Smooth muscle cell (in vitro differentiated cells): ENCODE measurements around the gene EGR4. TPM values are rescaled to one million over a fixed set of nuclear protein-coding genes. Genes with fewer than 3 reads are reported as not detected.

Experiments used
- DNase-seq: peaks from one replicate; lab custom pipeline; 2025; ENCODE audit not compliant: unreplicated experiment; lab: John Stamatoyannopoulos, UW
- H2AFZ ChIP-seq: fragments of 200-600 bp; sonication (generic); 2 replicates; pipeline ENCODE4 v1.6.0; 2016; ENCODE audit warnings: antibody characterized with exemption, low read depth, mild to moderate bottlenecking
- H3F3A ChIP-seq: fragments of 200-600 bp; sonication (generic); 2 replicates; pipeline ENCODE4 v1.6.0; 2017; ENCODE audit warnings: antibody characterized with exemption, low read depth
- H3K27ac ChIP-seq: fragments of 200-600 bp; sonication (generic); 2 replicates; pipeline ENCODE4 v1.5.1; 2016; ENCODE audit warnings: low read depth, mild to moderate bottlenecking
- H3K27me3 ChIP-seq: fragments of 200-600 bp; sonication (generic); 2 replicates; pipeline ENCODE4 v1.6.1; 2016; ENCODE audit warnings: low read depth, mild to moderate bottlenecking
- H3K36me3 ChIP-seq: fragments of 200-600 bp; sonication (generic); 2 replicates; pipeline ENCODE4 v1.5.1; 2016; ENCODE audit warnings: low read depth
- H3K4me1 ChIP-seq: fragments of 200-600 bp; sonication (generic); 2 replicates; pipeline ENCODE4 v1.5.1; 2016; ENCODE audit warnings: low read depth
- H3K4me2 ChIP-seq: fragments of 200-600 bp; sonication (generic); 2 replicates; pipeline ENCODE4 v1.6.0; 2016; ENCODE audit warnings: mild to moderate bottlenecking
- H3K4me3 ChIP-seq: fragments of 200-600 bp; sonication (generic); 2 replicates; pipeline ENCODE4 v1.5.1; 2016; ENCODE audit warnings: mild to moderate bottlenecking
- H3K79me2 ChIP-seq: fragments of 200-600 bp; sonication (generic); 2 replicates; pipeline ENCODE4 v1.6.0; 2016; ENCODE audit warnings: low read depth, mild to moderate bottlenecking
- H3K9ac ChIP-seq: fragments of 200-600 bp; sonication (generic); 2 replicates; pipeline ENCODE4 v1.6.0; 2016; ENCODE audit warnings: low read depth
- H3K9me3 ChIP-seq: fragments of 200-600 bp; sonication (generic); replicated peaks from 2 replicates; pipeline ENCODE4 v1.5.1; 2016; ENCODE audit warnings: low read depth
- H4K20me1 ChIP-seq: fragments of 200-600 bp; sonication (generic); 2 replicates; pipeline ENCODE4 v1.6.0; 2016; ENCODE audit warnings: low read depth
- CTCF ChIP-seq: fragments of 200-600 bp; sonication (generic); IDR thresholded peaks from 2 replicates; pipeline ENCODE4 v1.5.1; 2017; ENCODE audit warnings: borderline replicate concordance, mild to moderate bottlenecking, antibody characterized with exemption; ENCODE audit not compliant: insufficient read depth, poor library complexity, severe bottlenecking
- WGBS: methylation state at CpG from one replicate; pipeline ENCODE4 v1.1.7; 2016; ENCODE audit warnings: low lambda C conversion rate; 5-methylcytosine and 5-hydroxymethylcytosine counted together
- polyA plus RNA-seq: library from polyadenylated mRNA; unstranded; fragments of >200 nt; fragmentation: Nextera tagmentation; extraction: Ambion mirVana; gene quantifications from 2 replicates; pipeline ENCODE4 v1.2.1, GENCODE V29; 2016
- total RNA-seq: library from RNA; depleted of rRNA; stranded (reverse); fragments of >200 nt; gene quantifications from 2 replicates; pipeline ENCODE4 v1.2.3, GENCODE V29; 2014

The EGR4 gene
- total RNA-seq (0.99 and 2.3 TPM in 2 replicates), polyA plus RNA-seq (7.2 and 9.2 TPM in 2 replicates)

GRCh38 chr2:73293534-73294171 lies at the start of gene EGR4:
TSS of gene EGR4 (minus strand) at chr2:73293548. CDS start at chr2:73293317, 231 bp downstream.
- 3% methylated on average over 45 of the region's 45 CpGs for WGBS
- peak within 1 kb of the TSS; percentile 94 for H3K4me2 ChIP-seq
- H3K4me3 ChIP-seq, result peak within 1 kb of the TSS; percentile 57
- no peaks in the 10 kb centered on the region for H3F3A ChIP-seq
- TF ChIP-seq CTCF, result no peak
- no peaks in the 10 kb centered on the region for H3K79me2 ChIP-seq
- H3K4me1 ChIP-seq, result no peaks in the 10 kb centered on the region
- H3K9ac ChIP-seq, result no peak within 1 kb of the TSS
- peaks cover 99% of the 10 kb centered on the region for H3K27me3 ChIP-seq
- no peaks in the 10 kb centered on the region for H3K36me3 ChIP-seq
- H3K9me3 ChIP-seq, result no peaks in the 10 kb centered on the region
- DNase-seq, result no peak
- H4K20me1 ChIP-seq, result no peaks in the 10 kb centered on the region
- H3K27ac ChIP-seq, result no peak within 1 kb of the TSS
- peak within 1 kb of the TSS; percentile 82 for H2AFZ ChIP-seq

GRCh38 chr2:73341039-73341438 lies 47.7 kb upstream of the EGR4 start:
- 70% methylated on average over 3 of the region's 3 CpGs for WGBS
- H3K4me3 ChIP-seq, result no peak overlapping the region
- no peak for DNase-seq
- no peak overlapping the region for H3K9ac ChIP-seq
- no peaks in the 10 kb centered on the region for H3K36me3 ChIP-seq
- H3K27ac ChIP-seq, result no peak overlapping the region
- H3F3A ChIP-seq, result no peaks in the 10 kb centered on the region
- H4K20me1 ChIP-seq, result no peaks in the 10 kb centered on the region
- H3K27me3 ChIP-seq, result peaks cover 18% of the 10 kb centered on the region
- TF ChIP-seq CTCF, result no peak
- H3K79me2 ChIP-seq, result no peaks in the 10 kb centered on the region
- H3K4me2 ChIP-seq, result no peak overlapping the region
- H2AFZ ChIP-seq, result no peak overlapping the region
- no peaks in the 10 kb centered on the region for H3K9me3 ChIP-seq
- H3K4me1 ChIP-seq, result no peaks in the 10 kb centered on the region

GRCh38 chr2:73339201-73339600 lies 45.9 kb upstream of the EGR4 start:
- TF ChIP-seq CTCF, result no peak
- WGBS, result 68% methylated on average over 3 of the region's 3 CpGs
- Histone ChIP-seq H3K4me2 (no peak overlapping the region), H3F3A (no peaks in the 10 kb centered on the region), H3K27ac (no peak overlapping the region), H3K9ac (no peak overlapping the region), H3K4me1 (no peaks in the 10 kb centered on the region), H3K9me3 (no peaks in the 10 kb centered on the region), H4K20me1 (no peaks in the 10 kb centered on the region), H3K4me3 (no peak overlapping the region), H3K79me2 (no peaks in the 10 kb centered on the region), H3K27me3 (peaks cover 18% of the 10 kb centered on the region), H2AFZ (no peak overlapping the region), H3K36me3 (no peaks in the 10 kb centered on the region)
- DNase-seq, result no peak

- no peaks in the 10 kb centered on the region for H3K79me2 ChIP-seq
These were observed 44.5 kb upstream of the EGR4 start for GRCh38 chr2:73337828-73338227.

More at GRCh38 chr2:73337828-73338227, 44.5 kb upstream of the EGR4 start:
- 60% methylated on average over 3 of the region's 3 CpGs for WGBS
- no peaks in the 10 kb centered on the region for H3F3A ChIP-seq
- no peak overlapping the region for H3K4me3 ChIP-seq
- H3K27ac ChIP-seq, result no peak overlapping the region
- H2AFZ ChIP-seq, result no peak overlapping the region
- no peak for DNase-seq
- TF ChIP-seq CTCF, result no peak
- H3K4me1 ChIP-seq, result no peaks in the 10 kb centered on the region
- H3K36me3 ChIP-seq, result no peaks in the 10 kb centered on the region
- H3K4me2 ChIP-seq, result no peak overlapping the region
- H4K20me1 ChIP-seq, result no peaks in the 10 kb centered on the region
- no peak overlapping the region for H3K9ac ChIP-seq
- H3K9me3 ChIP-seq, result no peaks in the 10 kb centered on the region
- H3K27me3 ChIP-seq, result peaks cover 11% of the 10 kb centered on the region
